ENCODE measurements around the gene SUPT3H.

GRCh38 chr6:45069091-45069490 is 308.6 kb downstream of the SUPT3H start:
- TF ChIP-seq, protein P1, sequence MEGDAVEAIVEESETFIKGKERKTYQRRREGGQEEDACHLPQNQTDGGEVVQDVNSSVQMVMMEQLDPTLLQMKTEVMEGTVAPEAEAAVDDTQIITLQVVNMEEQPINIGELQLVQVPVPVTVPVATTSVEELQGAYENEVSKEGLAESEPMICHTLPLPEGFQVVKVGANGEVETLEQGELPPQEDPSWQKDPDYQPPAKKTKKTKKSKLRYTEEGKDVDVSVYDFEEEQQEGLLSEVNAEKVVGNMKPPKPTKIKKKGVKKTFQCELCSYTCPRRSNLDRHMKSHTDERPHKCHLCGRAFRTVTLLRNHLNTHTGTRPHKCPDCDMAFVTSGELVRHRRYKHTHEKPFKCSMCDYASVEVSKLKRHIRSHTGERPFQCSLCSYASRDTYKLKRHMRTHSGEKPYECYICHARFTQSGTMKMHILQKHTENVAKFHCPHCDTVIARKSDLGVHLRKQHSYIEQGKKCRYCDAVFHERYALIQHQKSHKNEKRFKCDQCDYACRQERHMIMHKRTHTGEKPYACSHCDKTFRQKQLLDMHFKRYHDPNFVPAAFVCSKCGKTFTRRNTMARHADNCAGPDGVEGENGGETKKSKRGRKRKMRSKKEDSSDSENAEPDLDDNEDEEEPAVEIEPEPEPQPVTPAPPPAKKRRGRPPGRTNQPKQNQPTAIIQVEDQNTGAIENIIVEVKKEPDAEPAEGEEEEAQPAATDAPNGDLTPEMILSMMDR (IDR thresholded peaks at IDR 0.05; ENCODE audit: low read depth, low read length, missing input control) = no peak
- no peak for TF ChIP-seq REST (IDR thresholded peaks at IDR 0.05)
- no peak for TF ChIP-seq JUND (IDR thresholded peaks at IDR 0.05)
- TF ChIP-seq TAF1 (conservative IDR thresholded peaks at IDR 0.05) = no peak
- TF ChIP-seq RAD21 (IDR thresholded peaks at IDR 0.05) = no peak
- no peak for TF ChIP-seq ATF3 (IDR thresholded peaks at IDR 0.05)
